Measurements from ENCODE around the gene PYY.

- TF ChIP-seq, protein P1, sequence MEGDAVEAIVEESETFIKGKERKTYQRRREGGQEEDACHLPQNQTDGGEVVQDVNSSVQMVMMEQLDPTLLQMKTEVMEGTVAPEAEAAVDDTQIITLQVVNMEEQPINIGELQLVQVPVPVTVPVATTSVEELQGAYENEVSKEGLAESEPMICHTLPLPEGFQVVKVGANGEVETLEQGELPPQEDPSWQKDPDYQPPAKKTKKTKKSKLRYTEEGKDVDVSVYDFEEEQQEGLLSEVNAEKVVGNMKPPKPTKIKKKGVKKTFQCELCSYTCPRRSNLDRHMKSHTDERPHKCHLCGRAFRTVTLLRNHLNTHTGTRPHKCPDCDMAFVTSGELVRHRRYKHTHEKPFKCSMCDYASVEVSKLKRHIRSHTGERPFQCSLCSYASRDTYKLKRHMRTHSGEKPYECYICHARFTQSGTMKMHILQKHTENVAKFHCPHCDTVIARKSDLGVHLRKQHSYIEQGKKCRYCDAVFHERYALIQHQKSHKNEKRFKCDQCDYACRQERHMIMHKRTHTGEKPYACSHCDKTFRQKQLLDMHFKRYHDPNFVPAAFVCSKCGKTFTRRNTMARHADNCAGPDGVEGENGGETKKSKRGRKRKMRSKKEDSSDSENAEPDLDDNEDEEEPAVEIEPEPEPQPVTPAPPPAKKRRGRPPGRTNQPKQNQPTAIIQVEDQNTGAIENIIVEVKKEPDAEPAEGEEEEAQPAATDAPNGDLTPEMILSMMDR (IDR thresholded peaks at IDR 0.05) = no peak
- TF ChIP-seq POLR2A (IDR thresholded peaks at IDR 0.05) = no peak
Measured at GRCh38 chr17:43974382-43975266, 20.9 kb upstream of the PYY start.

Measured in heart left ventricle (tissue), 13 donors.